ENCODE data around the gene RFLNA.

The RFLNA gene

GRCh38 chr12:124361996-124362395 is 67.1 kb downstream of the RFLNA start:
- no peak for DNase-seq

- DNase-seq: no peak
Measured at GRCh38 chr12:124363353-124363965, 68.6 kb downstream of the RFLNA start.

- DNase-seq: no peak
Measured at GRCh38 chr12:124364543-124364942, 69.7 kb downstream of the RFLNA start.

Measured in NCI-H774 (cell line).